NCI-H2107 treated with DMSO at 0.1 percent for 48 hours (cell line): ENCODE results near the gene SOCS1.

Source experiments
- DNase-seq: peaks from one replicate; lab custom pipeline; 2025; ENCODE audit not compliant: unreplicated experiment; lab: John Stamatoyannopoulos, UW

SOCS1 gene

DNA sequence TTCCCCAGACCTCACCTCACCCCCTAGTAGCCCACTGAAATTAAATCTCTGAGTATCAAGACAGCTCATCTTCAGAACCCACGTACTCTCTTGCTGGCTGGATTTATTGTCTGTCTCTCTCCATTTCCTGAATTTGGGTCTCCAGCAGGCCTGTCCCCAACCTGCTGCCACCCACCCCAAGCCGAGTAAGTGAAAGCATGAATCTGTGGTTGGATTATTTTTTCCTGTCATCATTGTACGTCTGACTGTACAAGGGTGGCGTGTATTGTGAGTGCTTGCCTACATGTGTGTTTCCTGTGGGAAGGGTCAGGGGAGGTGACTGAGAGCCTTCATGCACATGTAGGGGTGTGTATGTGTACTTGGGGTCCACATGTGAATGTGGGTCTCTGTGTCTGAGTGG, 7.7 kb upstream of the SOCS1 start:
- no peak for DNase-seq

DNA sequence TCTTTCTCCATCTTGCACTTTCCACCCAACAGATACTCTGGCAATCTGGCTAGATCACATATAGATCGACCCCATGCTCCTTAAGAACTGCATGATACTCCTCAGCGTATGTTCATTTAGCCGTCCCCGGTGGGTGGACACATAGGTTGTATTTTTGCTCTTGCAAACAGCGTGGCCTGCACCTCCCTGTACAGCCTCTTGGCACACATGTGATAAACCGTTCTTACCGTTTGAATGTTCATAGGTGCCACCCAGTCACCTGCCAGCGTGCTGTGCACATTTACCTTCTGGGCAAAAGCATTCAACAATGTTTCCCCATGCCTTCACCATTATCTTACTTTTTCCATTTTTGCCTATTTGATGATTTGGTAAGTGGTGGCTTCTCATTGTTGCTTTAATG, 6.9 kb upstream of the SOCS1 start:
- DNase-seq = no peak

DNA sequence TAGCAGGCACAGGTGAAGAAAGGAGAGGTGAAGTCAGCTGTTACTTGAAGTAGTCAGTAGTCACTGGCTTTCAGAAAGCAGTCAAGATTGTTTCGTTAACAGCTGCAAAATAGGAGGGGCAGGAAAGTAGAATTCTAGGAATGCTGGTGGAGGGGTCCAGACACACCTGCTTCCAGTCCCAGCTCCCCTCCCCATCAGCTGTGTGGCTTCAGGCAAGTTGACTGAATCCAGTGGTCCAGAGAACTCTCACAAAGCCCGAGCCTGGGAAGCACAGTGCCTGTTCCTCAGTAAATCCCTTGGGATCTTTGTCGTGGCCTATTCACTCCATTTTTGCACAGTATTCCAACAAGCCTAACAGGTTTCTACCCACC, 4.6 kb upstream of the SOCS1 start:
- no peak for DNase-seq

DNA sequence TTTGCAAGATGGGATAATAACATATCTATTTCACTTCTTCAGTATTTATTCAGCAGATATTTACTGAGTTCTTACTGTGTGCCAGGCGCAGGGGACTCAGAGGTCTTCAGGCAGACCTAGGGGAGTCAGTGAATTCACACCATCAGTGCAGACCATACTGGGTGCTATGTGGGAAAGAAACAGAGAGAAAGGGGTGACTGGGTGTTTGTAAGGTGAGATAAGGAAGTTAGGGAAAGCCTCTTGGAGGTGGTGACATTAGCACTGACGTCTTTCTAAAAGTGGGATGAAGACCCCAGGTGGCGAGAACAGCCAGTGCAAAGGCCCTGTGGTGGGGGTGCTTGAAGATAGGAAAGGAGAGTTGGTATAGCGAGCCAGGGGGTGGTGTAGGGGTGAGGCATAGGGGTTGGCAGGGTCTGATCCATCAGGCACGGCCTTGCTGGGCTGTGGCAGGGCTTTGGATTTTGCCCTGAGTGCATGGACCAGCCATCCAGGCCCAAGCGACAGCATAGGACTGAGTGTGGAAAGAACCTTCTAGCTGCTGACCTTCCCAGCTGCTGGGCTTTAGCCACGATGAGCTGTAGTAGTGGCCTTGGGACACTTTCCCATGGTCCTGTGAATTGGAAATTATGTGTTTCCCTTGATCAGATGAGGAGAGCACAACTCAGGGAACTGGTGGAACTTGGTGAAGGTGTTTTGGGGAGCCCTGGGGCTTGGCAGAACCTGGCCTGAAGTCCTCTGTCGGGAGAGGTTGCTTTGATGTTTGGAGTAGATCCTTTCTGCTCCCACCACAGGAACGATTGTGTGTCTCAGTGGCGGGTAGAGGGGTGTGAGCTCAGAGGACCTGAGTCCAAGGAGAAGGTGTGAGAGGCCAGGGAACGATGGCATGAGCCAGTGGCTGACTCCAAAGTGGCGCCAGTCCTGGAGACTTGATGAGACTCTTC, 3.9 kb upstream of the SOCS1 start:
- no peak for DNase-seq

DNA sequence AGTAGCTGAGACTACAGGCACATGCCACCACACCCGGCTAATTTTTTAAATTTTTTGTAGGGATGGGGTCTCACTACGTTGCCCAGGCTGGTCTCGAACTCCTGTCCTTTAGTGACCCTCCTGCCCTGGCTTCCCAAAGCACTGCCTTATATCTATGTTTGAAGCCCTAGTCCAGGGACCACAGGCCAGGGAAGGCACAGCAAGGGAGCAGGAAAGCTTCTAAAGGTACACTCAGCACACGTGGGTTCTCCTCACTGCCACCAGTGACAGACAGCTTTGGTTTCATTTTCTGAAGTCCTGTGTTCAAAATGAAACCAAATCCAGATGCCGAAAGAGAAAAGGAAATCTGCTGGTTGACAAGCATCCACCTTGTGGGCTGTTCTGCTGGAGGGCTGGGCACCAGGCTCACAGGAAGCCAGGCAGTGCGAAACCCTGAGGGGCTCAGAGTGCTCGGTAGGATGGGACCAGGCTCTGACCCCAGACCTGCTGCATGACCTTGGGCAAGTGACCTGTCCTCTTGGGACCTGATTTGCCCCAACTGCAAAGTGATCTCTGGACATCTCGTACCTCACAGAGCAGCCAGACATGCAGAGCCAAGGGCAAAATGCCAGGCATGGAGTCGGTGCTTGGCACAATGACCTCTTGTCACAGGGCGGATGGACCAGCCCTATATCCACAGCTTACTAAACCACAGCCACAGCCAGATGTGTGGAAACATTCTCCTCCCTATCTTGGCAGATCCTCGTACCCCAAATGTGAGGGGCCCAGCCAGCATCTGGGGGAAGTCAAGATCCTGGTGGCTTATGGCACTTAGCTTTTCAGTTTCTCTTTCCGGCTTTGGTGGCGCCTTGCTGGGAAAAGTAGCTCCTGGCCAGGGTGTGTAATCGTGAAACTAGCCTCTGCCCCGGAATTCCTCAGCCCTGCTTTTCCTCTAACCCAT, 2.8 kb upstream of the SOCS1 start:
- DNase-seq = no peak

DNA sequence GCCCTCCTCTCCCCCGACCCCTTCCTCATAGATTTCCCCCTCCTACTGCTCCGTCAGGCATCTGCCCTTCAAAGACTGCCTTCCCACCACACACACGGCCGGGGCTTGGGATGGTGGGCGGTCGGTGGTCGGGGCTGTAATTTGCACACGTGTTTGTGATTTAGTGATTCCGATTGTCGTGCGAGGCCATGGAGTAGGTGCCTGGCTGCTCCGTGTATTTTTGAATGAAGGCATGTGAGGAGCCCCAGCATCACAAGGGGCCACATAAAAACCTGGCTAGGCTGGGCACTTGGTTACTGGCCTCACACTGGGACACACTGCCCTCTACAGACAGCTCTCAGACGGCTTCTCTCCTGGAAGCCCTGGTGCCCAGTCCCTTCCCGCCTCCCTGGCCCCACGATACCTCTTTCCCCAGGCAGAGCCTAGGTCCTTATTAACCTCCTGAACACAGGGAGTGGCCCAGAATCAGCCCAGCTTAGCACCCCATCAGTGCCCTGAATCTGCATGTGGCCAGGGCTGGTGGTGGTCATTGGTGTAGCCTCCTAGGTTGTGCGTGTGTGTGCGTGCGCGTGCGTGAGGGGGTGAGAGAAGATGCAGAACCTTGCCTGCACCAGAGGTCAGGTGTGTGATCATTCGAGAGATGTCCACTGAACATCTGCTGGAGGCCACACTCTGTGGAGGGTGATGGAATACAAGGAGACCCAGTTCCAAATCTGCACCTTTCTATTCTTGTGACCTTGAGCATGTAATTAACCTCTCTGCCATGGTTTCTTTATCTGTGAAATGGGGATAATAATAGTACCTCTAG, 1.3 kb upstream of the SOCS1 start:
- peak; percentile 69 for DNase-seq

DNA sequence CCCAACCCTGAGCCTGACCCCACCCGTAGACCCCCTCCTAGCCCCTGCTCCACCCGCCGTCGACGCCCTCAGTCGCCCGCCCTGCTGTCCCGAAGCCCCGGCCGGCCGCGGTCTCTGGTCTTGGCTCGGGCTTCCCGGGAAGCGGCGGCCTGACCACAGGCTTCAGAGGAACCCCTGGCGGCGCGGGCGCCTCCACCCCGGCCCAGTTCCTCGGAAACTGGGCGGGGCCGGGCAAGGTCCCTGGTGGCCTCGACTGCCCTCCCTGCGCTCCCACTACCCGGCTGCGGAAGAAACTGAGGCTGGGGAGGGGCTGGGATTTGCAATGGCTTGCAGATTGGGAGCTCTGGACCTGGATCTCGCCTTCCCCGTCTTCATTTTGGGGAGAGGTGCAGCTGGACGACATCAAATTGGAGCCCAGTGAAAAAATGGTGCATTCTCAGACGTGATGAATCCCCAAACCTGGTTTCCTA, 692 bp upstream of the SOCS1 start:
- DNase-seq = no peak

DNA sequence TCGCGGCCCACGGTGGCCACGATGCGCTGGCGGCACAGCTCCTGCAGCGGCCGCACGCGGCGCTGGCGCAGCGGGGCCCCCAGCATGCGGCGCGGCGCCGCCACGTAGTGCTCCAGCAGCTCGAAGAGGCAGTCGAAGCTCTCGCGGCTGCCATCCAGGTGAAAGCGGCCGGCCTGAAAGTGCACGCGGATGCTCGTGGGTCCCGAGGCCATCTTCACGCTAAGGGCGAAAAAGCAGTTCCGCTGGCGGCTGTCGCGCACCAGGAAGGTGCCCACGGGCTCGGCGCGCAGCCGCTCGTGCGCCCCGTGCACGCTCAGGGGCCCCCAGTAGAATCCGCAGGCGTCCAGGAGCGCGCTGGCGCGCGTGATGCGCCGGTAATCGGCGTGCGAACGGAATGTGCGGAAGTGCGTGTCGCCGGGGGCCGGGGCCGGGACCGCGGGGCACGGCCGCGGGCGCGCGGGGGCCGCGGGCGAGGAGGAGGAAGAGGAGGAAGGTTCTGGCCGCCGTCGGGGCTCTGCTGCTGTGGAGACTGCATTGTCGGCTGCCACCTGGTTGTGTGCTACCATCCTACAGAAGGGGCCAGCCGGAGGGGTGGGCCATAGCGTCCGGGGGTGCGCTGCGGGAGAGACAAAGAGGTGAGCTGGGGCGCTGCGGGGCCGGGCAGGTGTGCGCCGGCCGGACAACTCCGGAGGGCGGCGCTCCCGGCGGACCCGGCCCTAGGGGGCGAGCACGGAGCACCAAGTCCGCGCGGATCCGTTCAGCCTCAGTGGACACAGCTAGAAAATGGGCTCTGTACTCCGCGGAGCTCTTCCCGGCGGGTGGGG, 879 bp downstream of the SOCS1 start:
- DNase-seq = no peak

DNA sequence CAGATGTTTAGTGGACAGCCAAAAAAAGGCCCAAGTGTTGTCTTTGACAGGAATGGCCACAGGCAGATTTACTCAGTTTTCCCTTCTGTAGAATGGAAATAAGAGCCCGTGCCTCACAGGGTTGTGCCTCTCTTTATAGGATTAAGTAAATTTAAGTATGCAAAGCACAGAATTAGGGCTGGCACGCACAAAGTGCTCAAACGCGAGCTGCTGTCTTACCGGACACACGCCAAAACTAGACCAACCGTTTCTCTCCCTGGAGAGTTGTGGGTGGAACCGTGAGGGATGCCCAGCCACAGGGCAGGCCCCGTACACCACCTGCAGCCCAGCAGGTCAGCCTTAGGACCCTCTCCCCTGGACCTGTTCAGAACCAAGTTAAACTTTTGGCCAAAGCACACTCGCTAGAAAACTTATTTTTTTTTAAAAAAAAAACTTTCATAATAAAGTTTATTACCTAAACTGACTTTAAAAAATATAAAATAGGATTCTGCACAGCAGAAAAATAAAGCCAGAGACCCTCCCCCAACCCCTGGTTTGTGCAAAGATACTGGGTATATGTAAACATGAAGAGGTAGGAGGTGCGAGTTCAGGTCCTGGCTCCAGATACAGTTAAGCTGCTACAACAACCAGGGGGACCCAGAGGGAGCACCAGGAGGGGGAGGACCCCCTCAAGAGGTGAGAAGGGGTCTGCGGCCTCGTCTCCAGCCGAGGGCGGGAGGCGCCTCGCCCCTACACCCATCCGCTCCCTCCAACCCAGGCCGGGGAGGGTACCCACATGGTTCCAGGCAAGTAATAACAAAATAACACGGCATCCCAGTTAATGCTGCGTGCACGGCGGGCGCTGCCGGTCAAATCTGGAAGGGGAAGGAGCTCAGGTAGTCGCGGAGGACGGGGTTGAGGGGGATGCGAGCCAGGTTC, 1.8 kb downstream of the SOCS1 start:
- DNase-seq = no peak

DNA sequence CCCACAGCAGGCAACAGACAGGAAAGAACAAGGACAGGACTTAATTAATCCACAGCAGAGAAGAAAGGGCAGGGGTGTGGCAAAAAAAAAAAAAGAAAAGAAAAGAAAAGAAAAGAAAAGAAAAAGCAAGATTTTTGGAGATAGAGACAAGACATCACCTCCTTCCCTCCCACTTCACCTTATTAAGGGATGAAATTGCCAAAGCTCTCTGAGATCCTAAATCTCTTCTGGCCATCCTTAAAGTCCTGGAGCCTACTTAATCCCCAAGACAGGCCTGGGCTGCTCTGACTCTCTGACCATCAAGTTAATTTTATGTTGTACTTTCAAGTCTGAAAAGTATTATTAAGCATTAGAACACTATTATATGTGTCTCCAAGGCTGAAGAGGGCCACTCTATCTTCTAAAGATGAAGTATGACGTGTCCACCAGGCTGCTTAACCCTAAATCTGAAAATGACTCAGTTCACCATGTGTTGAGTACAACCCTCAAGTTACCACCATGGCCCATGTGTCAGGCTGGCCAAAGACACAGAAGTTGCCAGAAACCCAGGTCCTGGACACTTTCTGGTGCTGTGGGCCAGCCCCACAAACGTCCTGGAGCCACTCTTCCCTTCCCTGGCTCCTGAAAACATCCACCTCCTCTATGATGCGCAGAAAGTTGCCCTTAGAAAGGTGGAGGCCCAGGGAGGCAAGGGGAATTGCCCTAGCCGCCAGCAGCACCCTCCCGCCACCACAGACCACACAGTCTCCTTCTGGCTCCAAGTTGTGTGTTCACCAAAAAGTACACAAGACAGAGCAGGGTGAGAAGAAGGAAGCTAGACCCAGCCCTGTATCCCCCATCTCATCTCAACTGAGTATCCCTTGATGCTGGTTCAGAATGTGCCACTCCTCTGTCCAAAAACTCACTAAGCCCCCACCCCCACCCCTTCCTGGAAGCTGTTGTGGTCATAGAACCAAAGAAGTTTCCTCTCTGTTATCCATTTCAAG, 2.7 kb downstream of the SOCS1 start:
- no peak for DNase-seq

DNA sequence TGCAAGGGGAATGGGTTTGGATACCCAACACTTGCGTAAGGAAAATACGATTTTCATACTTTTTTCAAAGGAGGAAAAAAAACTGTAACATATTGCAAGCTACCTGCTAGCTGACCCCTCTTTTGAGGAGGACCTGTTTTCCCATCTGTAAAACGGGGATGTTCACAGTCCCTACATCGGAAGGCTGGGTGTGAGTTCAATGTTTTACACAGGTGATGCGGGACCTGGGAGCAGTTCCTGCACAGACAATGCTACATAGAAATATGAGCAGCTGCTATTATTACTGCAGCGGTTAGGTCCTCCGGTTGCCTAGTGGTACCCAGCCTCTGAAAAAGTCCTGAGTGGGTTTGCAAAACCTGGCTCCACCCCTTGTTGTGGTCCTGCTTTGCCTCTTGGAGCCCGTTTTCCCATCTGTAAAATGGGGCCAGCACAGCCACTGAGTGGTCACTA, 3.5 kb downstream of the SOCS1 start:
- DNase-seq = no peak

DNA sequence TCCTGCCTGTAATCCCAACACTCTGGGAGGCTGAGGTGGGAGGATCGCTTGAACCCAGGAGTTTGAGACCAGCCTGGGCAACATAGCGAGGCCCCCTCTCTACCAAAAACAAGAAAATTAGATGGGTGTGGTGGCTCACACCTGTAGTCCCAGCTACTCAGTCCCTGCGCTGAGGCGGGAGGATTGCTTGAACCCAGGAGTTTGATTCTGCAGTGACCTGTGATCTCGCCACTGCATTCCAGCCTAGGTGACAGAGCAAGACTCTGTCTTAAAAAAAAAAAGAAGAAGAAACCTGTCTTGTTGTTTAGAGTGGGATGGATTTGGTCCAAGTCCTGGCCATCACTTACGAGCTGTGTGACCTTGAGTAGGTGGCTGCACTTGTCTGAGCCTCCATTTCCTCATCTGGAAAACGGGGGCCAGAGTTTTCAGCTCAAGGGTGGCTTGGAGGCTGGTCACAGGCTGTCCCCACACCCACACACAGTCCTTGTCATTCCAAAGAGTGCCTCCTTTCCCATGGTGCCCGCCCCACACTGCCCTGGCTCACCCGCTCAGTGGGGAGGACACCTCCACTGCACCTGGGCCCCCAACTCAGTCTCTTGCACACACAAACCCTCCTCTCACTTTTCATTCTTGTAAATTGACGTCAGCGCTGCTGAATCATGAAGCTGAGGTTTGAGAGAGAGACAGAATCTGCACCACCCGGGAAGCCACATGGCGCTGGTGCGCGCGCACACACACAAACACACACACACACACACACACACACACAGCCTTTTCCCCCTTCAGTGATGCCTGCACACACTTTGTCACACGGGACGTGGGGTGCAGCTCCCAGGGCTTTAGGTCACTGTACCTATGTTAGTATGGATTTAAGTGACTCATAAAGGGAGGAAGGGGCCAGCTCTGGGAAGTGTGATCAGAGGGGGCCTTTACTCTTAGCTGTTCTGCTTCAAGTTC, 4.2 kb downstream of the SOCS1 start:
- DNase-seq = no peak

DNA sequence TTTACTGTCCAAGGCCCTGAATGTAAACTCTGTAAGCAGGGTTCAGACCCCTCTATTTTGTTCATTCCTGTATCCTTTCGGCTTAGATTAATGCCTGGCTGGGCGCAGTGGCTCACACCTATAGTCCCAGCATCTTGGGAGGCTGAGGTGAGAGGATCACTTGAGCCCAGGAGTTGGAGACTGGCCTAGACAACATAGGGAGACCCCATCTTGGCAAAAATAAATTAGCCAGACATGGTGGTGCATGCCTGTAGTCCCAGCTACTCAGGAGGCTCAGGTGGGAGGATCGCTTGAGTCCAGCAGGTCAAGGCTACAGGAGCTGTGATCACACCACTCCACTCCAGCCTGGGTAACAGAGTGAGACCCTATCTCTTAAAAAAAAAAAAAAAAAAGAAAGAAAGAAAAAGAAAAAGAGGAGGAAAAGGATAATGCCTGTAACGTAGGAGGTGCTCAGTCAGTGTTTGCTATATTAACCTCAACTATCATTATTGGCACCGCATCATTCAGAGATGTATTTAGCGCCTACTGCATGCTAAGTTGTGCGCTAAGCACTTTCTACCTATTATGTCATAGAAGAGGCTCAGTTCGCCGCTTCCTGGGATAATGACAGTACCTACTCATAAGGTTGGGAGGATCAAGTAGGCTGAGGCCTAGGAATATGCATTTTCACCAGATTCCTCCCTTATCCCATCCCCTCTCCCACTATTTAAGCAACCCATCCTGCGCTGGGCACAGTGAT, 5.0 kb downstream of the SOCS1 start:
- DNase-seq = no peak

DNA sequence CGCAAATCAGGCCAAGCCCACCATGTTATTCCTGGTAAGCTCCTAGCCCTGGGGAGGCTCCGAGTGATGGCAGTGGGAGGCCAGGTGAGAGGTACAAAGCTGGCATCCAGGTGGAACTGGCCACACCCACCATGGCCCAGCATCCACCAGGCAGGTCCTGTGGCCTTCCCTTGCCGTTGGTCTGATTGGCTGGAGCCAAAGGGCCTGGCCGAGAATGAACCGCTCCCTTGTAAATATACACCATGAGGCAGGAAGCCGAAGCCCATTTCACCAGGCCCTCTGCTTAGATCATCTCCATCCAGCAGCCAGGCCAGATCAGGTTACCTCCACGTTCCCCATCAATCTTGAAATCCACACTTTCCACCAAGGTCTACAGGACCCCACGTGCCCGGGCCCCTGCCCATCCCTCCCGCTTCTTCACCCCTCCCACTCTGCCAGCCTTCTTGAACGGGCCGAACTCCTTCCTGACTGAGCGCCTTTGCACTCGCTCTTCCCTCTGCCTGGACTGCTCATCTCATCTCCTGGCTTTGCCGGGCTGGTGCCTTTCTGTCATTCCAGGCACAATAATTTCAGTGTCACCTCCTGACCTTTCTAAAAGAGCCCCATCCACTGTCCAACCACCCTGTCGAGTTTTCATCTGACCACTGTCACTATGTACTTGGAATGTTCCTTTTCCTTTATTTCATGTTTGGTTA, 5.8 kb downstream of the SOCS1 start:
- DNase-seq = peak; percentile 40
